ENCODE results near the gene EPB41L4B.
"Not testable (repeated sequence)": the region's sequence is repeated elsewhere in the genome, so short reads cannot be mapped to it uniquely, and the experiment has no call there.

Gene EPB41L4B

GRCh38 chr9:109320742-109321448 lies at the start of gene EPB41L4B:
EPB41L4B (minus strand) TSS chr9:109321059; CDS start chr9:109320446, 613 bp downstream.
- FAIRE-seq (no peak), DNase-seq (ENCODE audit: low spot score) (peak; percentile 81)

- FAIRE-seq = no peak
Measured at GRCh38 chr9:109369285-109369684, 48.4 kb upstream of the EPB41L4B start.

DNA sequence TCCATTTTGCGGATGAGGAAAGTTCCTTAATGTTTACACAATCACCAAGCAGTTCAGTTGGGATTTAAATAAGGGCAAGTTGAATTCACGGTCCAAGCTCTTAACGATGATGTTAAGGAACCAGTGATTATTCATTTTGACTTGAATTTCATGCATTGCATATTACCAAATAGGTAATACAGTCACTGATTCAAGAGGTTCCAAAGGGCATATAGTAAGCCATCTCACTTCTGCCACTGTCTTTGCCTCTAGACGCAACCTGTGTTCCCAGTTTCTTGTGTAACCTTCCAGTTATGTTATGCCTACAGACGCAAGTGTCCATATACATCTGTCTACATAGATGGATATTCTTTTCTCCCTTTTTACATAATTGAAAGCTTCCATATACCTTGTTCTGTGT lies 39.9 kb upstream of the EPB41L4B start:
- no peak for FAIRE-seq
- DNase-seq (ENCODE audit: low spot score) = no peak

More at GRCh38 chr9:109369285-109369684, 48.4 kb upstream of the EPB41L4B start:
- no peak for DNase-seq (ENCODE audit: low spot score)

DNA sequence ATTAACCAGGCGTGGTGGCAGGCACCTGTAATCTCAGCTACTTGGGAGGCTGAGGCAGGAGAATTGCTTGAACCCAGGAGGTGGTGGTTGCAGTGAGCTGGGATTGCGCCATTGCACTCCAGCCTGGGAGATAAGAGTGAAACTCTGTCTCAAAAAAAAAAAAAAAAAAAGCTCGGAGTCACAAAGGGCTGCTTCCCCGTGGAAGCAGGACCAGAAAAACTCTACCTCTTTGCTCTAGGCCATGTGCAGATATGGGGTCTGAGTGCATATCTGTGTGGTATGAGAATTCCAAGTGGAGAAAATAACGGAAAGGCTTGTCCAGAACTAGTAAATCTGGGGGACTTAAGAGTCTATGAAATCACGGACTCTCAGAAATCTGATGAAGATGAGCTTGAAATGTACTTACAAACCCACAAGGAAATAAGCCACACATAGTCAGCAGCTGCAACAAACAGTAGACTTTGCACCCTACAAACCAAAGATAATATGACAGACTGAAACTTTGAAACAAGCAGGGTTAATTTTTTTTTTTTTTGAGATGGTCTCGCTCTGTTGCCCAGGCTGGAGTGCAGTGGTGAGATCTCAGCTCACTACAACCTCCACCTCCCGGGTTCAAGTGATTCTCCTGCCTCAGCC lies 38.2 kb upstream of the EPB41L4B start:
- not testable (repeated sequence) for FAIRE-seq; DNase-seq (ENCODE audit: low spot score)

DNA sequence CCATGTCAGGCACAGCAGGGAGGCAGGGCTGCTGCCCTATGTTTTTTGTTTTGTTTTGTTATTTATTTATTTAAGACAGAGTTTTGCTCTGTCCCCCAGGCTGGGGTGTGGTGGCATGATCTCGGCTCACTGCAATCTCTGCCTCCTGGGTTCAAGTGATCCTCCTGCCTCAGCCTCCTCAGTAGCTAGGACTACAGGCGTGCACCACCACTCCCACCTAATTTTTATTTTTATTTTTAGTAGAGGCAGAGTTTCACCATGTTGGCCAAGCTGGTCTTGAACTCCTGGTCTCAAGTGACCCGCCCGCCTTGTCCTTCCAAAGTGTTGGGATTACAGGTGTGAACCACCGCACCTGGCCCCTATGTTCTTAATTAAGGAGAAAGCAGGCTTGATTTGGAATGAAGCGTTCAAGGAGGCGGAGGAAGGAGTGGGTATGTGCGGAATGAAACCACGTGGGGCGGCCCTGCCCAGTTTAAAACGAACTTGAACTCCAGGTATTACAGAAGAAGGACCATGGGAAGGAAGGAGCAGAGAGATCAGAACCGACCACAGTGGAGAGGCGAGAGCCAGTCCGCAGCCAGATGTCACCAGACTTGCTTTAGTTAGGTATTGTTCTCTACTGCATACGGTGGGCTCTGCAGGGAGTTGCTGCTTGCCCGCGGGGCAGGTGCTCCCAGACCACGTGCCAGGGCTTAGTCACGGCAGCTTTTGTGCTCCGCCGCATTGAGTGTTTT lies 34.9 kb upstream of the EPB41L4B start:
- DNase-seq (ENCODE audit: low spot score) (no peak), FAIRE-seq (no peak)

GRCh38 chr9:109354190-109354589 lies 33.3 kb upstream of the EPB41L4B start:
- FAIRE-seq (no peak), DNase-seq (ENCODE audit: low spot score) (no peak)

DNA sequence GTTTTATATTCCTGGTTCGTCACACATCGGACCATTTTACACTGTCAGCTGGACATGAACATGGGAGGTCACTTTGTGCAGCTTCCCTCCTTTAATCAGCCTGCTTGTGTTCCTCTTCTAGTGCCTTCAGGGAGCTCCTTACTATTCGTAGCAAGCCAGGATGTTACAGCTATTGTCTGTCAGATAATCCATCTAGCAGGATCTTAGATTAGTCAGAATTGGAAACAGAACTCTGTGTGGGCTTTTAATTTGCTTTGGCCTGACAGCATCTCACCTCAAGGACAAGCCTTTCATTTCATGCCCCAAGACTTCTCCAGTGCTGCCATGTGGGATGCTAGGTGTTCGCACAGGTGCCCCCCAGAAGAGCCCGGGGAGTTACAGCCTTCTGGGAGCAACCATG lies 30.2 kb upstream of the EPB41L4B start:
- FAIRE-seq (no peak), DNase-seq (ENCODE audit: low spot score) (no peak)

GRCh38 chr9:109349421-109349846 lies 28.6 kb upstream of the EPB41L4B start:
- DNase-seq (ENCODE audit: low spot score) (peak; percentile 69), FAIRE-seq (peak; percentile 57)

- FAIRE-seq = no peak
- no peak for DNase-seq (ENCODE audit: low spot score)
Measured at GRCh38 chr9:109346904-109347303, 26.0 kb upstream of the EPB41L4B start.

DNA sequence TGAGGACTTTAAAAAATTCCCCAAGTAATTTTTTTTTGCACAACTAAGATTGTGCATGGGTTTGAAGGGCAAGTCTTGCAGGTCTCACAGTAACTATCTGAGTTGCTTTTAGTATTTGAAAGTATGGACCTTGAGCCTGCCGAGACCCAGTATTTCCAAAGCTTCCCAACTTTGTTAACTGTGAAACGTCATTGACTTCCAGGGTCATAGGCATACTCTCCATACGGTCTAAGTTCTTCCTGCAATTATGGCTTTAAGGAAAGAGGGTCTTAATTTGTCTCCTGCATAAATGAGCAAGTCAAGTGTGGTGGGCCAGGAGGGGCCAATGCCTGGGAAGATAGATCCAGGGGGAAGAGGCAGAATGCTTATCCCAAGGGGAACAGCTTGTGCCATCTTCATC lies 24.0 kb upstream of the EPB41L4B start:
- DNase-seq (ENCODE audit: low spot score) (no peak), FAIRE-seq (no peak)

DNA sequence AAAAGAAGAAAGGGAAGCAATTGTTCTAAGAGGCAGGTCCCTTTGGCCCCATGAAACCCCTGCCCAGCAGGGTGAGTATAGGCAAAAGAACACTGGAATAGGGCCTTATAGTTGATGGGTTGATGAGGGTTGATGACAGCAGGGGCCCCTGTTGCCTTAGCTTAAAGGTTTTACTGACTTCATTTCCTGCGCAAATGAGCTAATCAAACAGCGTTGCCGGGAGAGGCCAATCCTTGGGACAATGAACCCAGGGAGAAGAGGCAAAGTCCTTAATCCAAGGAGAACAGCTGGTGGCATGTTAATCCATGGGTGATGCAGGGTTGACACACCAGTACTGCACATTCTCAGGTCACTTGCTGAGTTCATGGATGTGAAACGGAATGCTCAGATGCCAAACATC lies 22.0 kb upstream of the EPB41L4B start:
- DNase-seq (ENCODE audit: low spot score) (no peak), FAIRE-seq (no peak)

GRCh38 chr9:109341561-109341960 lies 20.7 kb upstream of the EPB41L4B start:
- FAIRE-seq = no peak
- no peak for DNase-seq (ENCODE audit: low spot score)

GRCh38 chr9:109340979-109341378 lies 20.1 kb upstream of the EPB41L4B start:
- not testable (repeated sequence) for DNase-seq (ENCODE audit: low spot score); FAIRE-seq

- no peak for DNase-seq (ENCODE audit: low spot score)
- FAIRE-seq = no peak
Measured at GRCh38 chr9:109336409-109336808, 15.6 kb upstream of the EPB41L4B start.

DNA sequence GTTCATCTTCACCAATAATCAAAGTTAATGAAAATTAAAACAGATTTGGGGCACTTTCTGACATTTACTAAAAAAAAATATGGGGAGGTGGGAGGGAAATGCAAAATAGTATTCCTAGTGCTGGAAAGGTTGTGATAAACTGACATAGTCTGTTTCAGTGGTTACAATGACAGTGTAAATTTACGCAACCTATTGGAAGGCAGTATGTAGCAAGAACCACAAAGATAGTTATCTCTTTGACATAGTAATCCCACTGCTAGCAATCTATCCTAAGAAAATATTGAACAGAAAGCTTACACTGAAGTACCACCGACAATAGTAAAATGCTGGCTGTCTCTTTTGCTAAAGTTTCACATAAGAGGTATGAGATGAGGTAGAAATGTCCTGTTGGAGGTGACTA lies 15.1 kb upstream of the EPB41L4B start:
- FAIRE-seq = no peak
- no peak for DNase-seq (ENCODE audit: low spot score)

DNA sequence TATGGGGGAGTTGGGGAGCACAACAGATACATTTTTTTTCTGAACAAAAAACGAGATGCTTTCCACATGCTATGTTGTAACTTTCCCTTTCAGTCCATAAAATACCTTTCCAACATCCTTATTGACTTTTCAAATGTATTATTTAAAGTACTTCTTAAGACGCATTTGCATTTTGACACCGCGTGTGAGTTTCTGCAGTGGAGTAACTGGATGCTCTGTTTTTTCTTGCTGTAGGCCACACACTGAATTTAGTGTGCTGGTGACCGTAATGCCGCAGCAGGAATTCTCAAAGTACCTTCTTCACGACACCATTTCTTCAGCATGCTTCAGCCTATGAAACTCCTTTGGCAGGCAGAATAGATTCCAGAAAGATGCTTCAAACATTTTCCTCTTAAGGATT lies 14.3 kb upstream of the EPB41L4B start:
- no peak for FAIRE-seq
- DNase-seq (ENCODE audit: low spot score) = no peak

- no peak for DNase-seq (ENCODE audit: low spot score)
- FAIRE-seq = no peak
Measured at GRCh38 chr9:109331353-109331752, 10.5 kb upstream of the EPB41L4B start.

GRCh38 chr9:109329638-109330258 lies 8.9 kb upstream of the EPB41L4B start:
- DNase-seq (ENCODE audit: low spot score) (no peak), FAIRE-seq (no peak)

DNA sequence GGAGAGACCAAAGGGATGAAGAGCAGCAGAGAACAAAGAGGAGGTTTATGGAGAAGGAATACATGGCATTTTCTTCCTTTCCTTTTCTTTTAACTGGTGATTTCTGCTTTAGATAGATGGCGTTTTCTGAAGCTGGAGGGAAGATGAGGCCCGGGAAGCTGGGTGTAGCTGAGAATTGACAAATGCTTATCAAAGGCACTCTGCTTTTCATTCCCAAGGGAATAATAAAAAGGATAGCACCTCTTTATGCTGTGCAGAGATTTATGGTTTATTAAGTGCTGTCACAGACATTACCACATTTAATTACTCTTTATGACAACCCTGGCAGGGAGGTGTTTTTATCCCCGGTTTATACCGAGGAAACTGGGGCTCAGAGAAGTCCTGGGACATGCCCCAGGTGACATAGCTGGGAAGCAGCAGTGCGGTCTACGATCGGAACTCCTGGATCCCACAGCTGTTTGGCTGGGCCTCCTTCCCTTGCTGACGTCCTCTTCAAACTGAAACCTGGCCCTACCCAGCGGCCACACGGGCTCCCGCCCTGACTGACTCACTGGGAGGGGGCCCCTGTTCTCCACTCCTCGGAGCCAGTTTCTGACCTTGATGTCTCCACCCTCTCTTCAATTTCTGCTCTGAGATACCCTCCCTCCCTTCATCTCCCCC lies 8.2 kb upstream of the EPB41L4B start:
- no peak for DNase-seq (ENCODE audit: low spot score)
- no peak for FAIRE-seq

DNA sequence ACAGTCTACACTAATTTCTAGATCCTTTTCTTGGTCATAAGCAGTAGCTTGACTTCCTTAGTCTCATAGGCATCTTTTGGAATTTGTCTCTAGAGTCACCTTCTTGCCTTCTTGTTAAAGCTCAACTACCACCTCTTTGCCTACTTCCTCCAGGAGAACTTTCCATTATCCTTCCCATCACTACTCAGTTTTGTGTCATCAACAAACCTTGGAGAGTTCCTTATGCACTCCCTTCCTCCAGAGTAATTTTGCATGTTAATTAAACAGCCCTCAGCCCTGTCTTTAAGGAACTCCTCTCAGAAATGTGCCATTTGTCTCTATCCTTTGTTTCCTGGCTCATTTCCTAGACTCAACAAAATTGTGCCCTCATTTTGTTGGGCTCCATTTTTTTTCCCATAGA lies 4.2 kb upstream of the EPB41L4B start:
- no peak for FAIRE-seq

DNA sequence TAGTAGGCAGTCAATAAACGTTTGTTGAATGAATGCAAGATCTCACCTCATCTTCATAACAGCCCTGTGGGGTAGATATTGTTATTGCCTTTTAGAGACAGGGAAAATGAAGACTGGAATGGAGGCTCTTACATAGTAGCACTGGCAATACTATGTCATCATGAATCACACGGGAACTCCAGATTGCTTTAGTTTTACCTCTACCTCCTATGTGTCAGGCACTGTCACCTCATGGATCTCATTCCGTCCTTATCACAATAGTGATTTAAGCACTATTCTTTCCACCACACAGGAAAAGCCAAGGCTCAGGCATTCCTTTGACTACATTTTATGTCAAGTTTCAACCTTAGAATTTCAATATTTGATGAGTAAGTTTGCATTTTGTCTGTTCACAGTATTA lies 2.9 kb upstream of the EPB41L4B start:
- no peak for DNase-seq (ENCODE audit: low spot score)
- FAIRE-seq = no peak

More for the DNA sequence above, 4.2 kb upstream of the EPB41L4B start:
- DNase-seq (ENCODE audit: low spot score) = no peak

Measured in RCC 7860 (cell line).